WERI-Rb-1 (cell line): ENCODE data around the gene VAMP3.

Source experiments
- DNase-seq: peaks from one replicate; pipeline ENCODE4 v3.0.0-alpha.2; 2020
- H3K27ac ChIP-seq: fragments of 250-450 bp; sonication (Bioruptor Pico); 2 replicates; pipeline ENCODE4 v1.5.1; 2020; ENCODE audit warnings: mild to moderate bottlenecking, moderate library complexity
- H3K27me3 ChIP-seq: fragments of 250-450 bp; sonication (Bioruptor Pico); 2 replicates; pipeline ENCODE4 v1.5.1; 2021; ENCODE audit warnings: mild to moderate bottlenecking, low read depth, moderate library complexity; ENCODE audit not compliant: insufficient read depth, severe bottlenecking
- H3K36me3 ChIP-seq: fragments of 250-450 bp; sonication (Bioruptor Pico); 2 replicates; pipeline ENCODE4 v1.5.1; 2020; ENCODE audit warnings: mild to moderate bottlenecking, moderate library complexity
- H3K4me3 ChIP-seq: 2 replicates; pipeline ENCODE4 v1.5.1; 2011; ENCODE audit warnings: low read depth, mild to moderate bottlenecking, control low read depth, low read length
- H3K9me3 ChIP-seq: fragments of 250-450 bp; sonication (Bioruptor Pico); 2 replicates; pipeline ENCODE4 v1.5.1; 2021; ENCODE audit warnings: mild to moderate bottlenecking, moderate library complexity; ENCODE audit not compliant: severe bottlenecking
- TF ChIP-seq, protein P1 (sequence below): IDR thresholded peaks from 2 replicates; pipeline ENCODE4 v1.5.1; 2011; ENCODE audit warnings: low read depth, mild to moderate bottlenecking, control low read depth, inconsistent platforms, low read length

The VAMP3 gene

DNA sequence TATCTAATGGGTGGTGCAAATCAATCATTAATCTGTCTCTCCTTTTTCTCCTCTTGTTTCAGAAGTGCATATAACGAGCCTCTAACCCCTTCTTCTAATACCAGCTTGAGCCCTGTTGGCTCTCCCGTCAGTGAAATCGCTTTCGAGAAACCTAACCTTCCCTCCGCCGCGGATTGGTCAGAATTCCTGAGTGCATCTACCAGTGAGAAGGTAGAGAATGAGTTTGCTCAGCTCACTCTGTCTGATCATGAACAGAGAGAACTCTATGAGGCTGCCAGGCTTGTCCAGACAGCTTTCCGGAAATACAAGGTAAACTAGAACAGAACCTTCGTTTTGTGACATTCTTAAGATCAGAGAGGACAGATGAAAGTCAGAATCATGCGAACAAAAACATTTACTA lies 25.3 kb upstream of the VAMP3 start:
- H3K36me3 ChIP-seq = peaks cover 47% of the 10 kb centered on the region
- no peak for DNase-seq
- H3K27ac ChIP-seq = no peak overlapping the region
- H3K4me3 ChIP-seq = no peak overlapping the region
- no peaks in the 10 kb centered on the region for H3K27me3 ChIP-seq
- TF ChIP-seq, protein P1, sequence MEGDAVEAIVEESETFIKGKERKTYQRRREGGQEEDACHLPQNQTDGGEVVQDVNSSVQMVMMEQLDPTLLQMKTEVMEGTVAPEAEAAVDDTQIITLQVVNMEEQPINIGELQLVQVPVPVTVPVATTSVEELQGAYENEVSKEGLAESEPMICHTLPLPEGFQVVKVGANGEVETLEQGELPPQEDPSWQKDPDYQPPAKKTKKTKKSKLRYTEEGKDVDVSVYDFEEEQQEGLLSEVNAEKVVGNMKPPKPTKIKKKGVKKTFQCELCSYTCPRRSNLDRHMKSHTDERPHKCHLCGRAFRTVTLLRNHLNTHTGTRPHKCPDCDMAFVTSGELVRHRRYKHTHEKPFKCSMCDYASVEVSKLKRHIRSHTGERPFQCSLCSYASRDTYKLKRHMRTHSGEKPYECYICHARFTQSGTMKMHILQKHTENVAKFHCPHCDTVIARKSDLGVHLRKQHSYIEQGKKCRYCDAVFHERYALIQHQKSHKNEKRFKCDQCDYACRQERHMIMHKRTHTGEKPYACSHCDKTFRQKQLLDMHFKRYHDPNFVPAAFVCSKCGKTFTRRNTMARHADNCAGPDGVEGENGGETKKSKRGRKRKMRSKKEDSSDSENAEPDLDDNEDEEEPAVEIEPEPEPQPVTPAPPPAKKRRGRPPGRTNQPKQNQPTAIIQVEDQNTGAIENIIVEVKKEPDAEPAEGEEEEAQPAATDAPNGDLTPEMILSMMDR = no peak
- H3K9me3 ChIP-seq = no peaks in the 10 kb centered on the region

DNA sequence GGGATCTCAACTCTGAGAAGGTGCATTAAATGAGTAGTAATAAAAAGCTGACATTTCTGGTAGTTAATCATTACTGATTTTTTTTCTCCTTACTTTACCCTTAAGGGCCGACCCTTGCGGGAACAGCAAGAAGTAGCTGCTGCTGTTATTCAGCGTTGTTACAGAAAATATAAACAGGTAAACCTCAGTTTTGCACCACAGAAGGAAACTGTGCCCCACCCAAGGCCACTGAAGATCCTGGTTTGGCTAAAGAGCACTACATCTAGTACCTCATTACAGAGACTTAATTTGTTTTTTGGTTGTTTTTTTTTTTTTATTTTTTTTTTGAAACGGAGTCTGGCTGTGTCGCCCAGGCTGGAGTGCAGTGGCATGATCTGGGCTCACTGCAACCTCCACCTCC lies 23.5 kb upstream of the VAMP3 start:
- DNase-seq = no peak
- no peaks in the 10 kb centered on the region for H3K27me3 ChIP-seq
- TF ChIP-seq, protein P1 = no peak

DNA sequence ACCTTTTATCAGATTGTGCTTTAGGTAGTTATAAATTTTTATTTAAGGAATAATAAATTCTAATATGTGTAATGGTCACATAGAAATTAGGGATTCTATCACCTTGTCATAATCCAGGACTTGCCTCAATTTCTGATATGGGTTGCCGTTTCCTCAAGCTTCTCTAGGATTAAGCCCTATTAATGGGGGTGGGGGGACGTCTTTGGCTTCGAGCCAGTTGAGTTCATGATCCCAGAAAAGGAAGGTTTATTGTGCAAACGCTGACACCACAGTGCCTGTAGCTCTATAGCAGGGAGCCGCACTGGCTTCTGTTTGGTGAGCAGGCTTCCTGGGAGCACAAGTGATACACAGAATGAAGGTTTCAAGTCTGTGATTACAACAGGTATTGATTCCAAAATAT lies 22.0 kb upstream of the VAMP3 start:
- Histone ChIP-seq H3K27me3 (no peaks in the 10 kb centered on the region), H3K27ac (no peak overlapping the region), H3K36me3 (peaks cover 64% of the 10 kb centered on the region), H3K4me3 (no peak overlapping the region), H3K9me3 (no peaks in the 10 kb centered on the region)
- TF ChIP-seq, protein P1 = no peak
- DNase-seq = peak; percentile 47

More for the DNA sequence above, 23.5 kb upstream of the VAMP3 start:
- peaks cover 51% of the 10 kb centered on the region for H3K36me3 ChIP-seq
- H3K9me3 ChIP-seq = no peaks in the 10 kb centered on the region
- H3K27ac ChIP-seq = no peak overlapping the region
- no peak overlapping the region for H3K4me3 ChIP-seq

DNA sequence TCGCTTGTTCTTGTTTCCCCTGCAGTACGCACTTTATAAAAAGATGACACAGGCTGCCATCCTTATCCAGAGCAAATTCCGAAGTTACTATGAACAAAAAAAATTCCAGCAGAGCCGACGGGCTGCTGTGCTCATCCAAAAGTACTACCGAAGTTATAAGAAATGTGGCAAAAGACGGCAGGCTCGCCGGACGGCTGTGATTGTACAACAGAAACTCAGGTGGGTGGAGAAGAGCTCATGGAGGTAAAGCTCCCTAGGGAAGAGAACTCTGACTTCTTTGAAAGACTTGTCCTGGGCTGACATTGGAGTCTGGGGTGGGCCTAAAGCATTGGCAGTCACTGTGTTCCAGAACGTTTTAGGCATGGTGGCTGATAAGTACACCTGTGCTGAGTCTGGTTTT lies 19.9 kb upstream of the VAMP3 start:
- TF ChIP-seq, protein P1 = no peak
- Histone ChIP-seq H3K27ac (no peak overlapping the region; the same call in 1 of the 2 replicates), H3K27me3 (no peaks in the 10 kb centered on the region), H3K4me3 (no peak overlapping the region), H3K9me3 (no peaks in the 10 kb centered on the region), H3K36me3 (peaks cover 56% of the 10 kb centered on the region)
- DNase-seq = no peak

DNA sequence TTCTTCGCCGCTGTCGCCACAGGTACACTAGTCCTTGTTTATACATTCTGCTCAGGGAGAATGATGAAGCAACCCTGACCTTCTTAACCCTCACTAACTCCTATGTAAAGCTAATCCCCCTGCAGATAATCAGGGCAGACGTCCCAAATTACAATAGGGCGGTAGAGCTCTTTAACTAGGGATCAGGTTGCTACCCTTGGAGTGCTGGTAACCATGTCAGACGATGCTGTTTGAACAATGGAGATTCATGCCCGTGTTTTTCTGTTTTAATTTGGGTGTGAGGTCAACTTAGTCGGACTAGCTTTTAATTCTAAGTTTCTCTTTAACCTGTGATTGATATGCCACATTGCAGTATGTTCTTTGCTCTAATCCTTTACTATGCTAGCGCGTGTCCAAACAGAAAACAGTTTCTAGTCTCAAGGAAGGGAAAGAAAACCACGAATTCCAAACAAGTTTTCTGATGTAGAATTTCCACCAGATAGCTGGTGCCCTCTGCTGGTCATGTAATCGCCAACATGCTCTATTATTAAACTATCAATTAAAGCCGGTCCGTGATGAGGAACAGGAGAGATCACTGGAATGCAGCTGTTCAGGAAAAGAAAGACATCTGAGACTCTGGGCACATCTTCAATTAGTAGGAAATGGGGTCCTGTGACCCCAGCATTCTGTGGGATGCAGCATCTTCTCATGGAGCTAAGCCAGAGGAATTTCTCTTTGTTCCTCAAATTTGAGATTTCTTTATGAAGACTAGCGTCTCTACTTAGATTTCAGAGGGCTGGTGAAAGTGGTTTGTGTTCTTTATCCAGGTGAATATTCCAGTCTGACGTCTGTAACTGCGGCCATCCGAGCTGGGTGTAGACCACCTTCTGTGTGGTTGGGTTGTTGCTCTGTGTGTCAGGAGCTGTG lies 18.3 kb upstream of the VAMP3 start:
- H3K27me3 ChIP-seq = no peaks in the 10 kb centered on the region
- H3K4me3 ChIP-seq = peak overlapping the region; percentile 26
- H3K9me3 ChIP-seq = no peaks in the 10 kb centered on the region
- H3K27ac ChIP-seq = peak overlapping the region; percentile 58
- TF ChIP-seq, protein P1 = peak; percentile 49; the same call in 1 of the 2 replicates
- peaks cover 41% of the 10 kb centered on the region for H3K36me3 ChIP-seq
- DNase-seq = peak; percentile 66

DNA sequence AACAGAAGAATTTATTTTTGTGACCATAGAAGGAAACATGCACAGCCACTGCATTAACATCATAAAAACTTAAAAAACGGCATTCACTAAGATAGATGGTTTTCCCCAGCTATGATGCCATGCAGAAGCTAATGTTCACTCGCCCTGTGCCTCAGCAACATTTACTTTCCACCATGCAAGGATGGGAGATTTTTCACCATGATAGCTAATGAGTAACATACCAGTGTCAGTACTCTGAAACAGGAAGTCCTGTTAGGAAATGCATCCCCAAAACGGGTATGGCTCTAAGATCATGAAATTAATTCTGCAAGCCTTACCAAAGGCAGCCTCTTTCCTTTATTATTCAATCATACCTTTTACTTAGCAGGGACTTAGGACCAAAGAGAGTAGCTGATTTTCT lies 17.5 kb upstream of the VAMP3 start:
- no peaks in the 10 kb centered on the region for H3K9me3 ChIP-seq
- peaks cover 38% of the 10 kb centered on the region for H3K36me3 ChIP-seq
- H3K27ac ChIP-seq = no peak overlapping the region; the same call in 1 of the 2 replicates
- no peak overlapping the region for H3K4me3 ChIP-seq
- no peaks in the 10 kb centered on the region for H3K27me3 ChIP-seq
- no peak for DNase-seq
- TF ChIP-seq, protein P1 = no peak
